ENCODE measurements around the gene FLT3.
"Not testable (repeated sequence)": the region's sequence is repeated elsewhere in the genome, so short reads cannot be mapped to it uniquely, and the experiment has no call there.

FLT3 gene

GRCh38 chr13:28044608-28045007 is 55.8 kb downstream of the FLT3 start:
- DNase-seq (ENCODE audit: low spot score) = no peak

GRCh38 chr13:28043224-28043623 is 57.2 kb downstream of the FLT3 start:
- DNase-seq (ENCODE audit: low spot score) = peak; percentile 17

- no peak for DNase-seq (ENCODE audit: low spot score)
Measured at GRCh38 chr13:28041501-28041900, 58.9 kb downstream of the FLT3 start.

- no peak for DNase-seq (ENCODE audit: low spot score)
Measured at GRCh38 chr13:28041031-28041461, 59.3 kb downstream of the FLT3 start.

- DNase-seq (ENCODE audit: low spot score) = no peak
Measured at GRCh38 chr13:28037399-28037798, 63.0 kb downstream of the FLT3 start.

- no peak for DNase-seq (ENCODE audit: low spot score)
Measured at GRCh38 chr13:28035146-28035782, 65.1 kb downstream of the FLT3 start.

- no peak for DNase-seq (ENCODE audit: low spot score)
Measured at GRCh38 chr13:28033894-28034655, 66.3 kb downstream of the FLT3 start.

GRCh38 chr13:28032438-28032837 is 67.9 kb downstream of the FLT3 start:
- not testable (repeated sequence) for DNase-seq (ENCODE audit: low spot score)

GRCh38 chr13:28031896-28032288 is 68.5 kb downstream of the FLT3 start:
- no peak for DNase-seq (ENCODE audit: low spot score)

- DNase-seq (ENCODE audit: low spot score) = no peak
Measured at GRCh38 chr13:28031220-28031895, 69.0 kb downstream of the FLT3 start.

- no peak for DNase-seq (ENCODE audit: low spot score)
Measured at GRCh38 chr13:28027607-28028364, 72.6 kb downstream of the FLT3 start.

- no peak for DNase-seq (ENCODE audit: low spot score)
Measured at GRCh38 chr13:28027071-28027470, 73.3 kb downstream of the FLT3 start.

- no peak for DNase-seq (ENCODE audit: low spot score)
Measured at GRCh38 chr13:28026508-28026907, 73.9 kb downstream of the FLT3 start.

- no peak for DNase-seq (ENCODE audit: low spot score)
Measured at GRCh38 chr13:28022848-28023518, 77.4 kb downstream of the FLT3 start.

GRCh38 chr13:28014301-28014700 is 86.1 kb downstream of the FLT3 start:
- no peak for DNase-seq (ENCODE audit: low spot score)

GRCh38 chr13:28013482-28013881 is 86.9 kb downstream of the FLT3 start:
- DNase-seq (ENCODE audit: low spot score) = no peak

GRCh38 chr13:28012896-28013295 is 87.5 kb downstream of the FLT3 start:
- peak; percentile 31 for DNase-seq (ENCODE audit: low spot score)

- no peak for DNase-seq (ENCODE audit: low spot score)
Measured at GRCh38 chr13:28012383-28012782, 88.0 kb downstream of the FLT3 start.

GRCh38 chr13:28010046-28010445 is 90.3 kb downstream of the FLT3 start:
- no peak for DNase-seq (ENCODE audit: low spot score)

GRCh38 chr13:28005016-28005415 is 95.4 kb downstream of the FLT3 start:
- not testable (repeated sequence) for DNase-seq (ENCODE audit: low spot score)

- DNase-seq (ENCODE audit: low spot score) = no peak
Measured at GRCh38 chr13:28002886-28003698, 97.3 kb downstream of the FLT3 start.
